ENCODE measurements around the gene TOX4.
"Not testable (repeated sequence)": the region's sequence is repeated elsewhere in the genome, so short reads cannot be mapped to it uniquely, and the experiment has no call there.

Gene TOX4

DNA sequence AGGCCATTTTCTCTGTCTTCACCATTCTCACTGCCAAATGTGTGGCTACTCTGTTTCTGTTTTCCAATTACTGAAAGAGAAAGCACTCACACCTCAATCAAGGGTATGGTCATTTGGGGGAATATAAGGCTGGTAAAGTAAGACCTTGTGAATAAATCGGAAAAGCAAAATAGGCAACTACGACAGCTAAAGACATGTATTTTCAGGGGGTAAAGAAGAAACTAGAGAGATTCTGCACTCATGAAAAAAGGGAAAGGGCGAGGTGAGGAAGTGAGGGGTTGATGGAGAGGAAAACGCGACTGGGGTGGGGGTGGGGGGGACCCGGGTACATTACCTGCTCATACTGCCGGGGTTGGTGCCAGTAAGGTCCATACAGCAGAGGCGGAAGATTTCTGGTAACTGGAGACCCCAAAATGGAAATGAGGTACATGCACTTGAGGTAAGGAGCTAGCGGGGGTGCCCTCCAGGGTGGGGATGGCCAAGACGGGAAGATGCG lies 40.4 kb upstream of the TOX4 start:
- H3K27me3 ChIP-seq (ENCODE audit: insufficient read depth, low read length), result no peaks in the 10 kb centered on the region

DNA sequence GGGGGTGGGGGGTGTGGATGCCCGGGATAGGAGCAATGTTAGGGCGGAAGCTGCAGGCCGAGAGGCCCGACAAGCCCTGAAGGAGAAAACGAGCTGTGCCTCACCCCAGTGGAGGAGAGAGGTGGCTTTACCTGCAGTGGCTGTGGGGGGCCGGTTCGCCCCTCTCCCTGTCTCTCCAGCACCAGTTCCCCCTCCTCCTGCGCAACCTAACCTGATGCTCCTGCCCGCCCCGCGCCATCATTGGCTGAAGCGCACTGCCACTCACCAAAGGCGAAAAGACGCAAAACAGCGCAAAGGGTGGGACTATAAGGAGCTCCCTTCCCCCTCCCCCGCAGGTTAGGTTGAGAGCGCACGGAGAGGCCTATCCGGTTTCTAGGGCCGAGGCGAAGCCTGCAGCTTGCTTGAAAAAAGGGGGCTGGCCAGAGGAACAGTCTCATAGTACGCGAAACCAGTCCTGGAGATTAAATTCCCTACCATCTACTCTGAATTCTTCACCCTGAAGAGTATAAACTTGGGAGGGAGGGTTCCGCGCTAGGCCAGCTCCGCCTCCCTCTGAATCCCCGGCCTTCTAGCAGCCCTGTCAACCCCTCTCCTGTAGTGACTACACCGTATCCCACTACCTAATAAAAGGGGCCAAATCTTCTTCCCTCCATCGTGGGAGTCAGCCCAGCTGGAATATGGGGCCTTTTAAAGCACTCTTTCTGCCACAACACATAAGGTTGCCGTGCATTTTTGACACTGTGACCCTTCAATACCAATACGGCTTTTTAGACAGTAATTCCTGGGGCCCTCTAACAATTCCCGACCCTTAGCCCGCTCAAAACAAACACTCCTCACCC lies 39.7 kb upstream of the TOX4 start:
- Histone ChIP-seq H3K27me3 (ENCODE audit: insufficient read depth, low read length) (no peaks in the 10 kb centered on the region), H3K27ac (ENCODE audit: low read depth, low read length, poor library complexity, severe bottlenecking) (peak overlapping the region; percentile 56), H2AFZ (ENCODE audit: low read length) (no peak overlapping the region), H3K4me1 (ENCODE audit: insufficient read depth, low read length, severe bottlenecking) (peaks cover 19% of the 10 kb centered on the region), H4K20me1 (ENCODE audit: insufficient read depth, low read length) (no peaks in the 10 kb centered on the region), H3K4me2 (ENCODE audit: low read length) (peak overlapping the region; percentile 91), H3K36me3 (ENCODE audit: insufficient read depth, low read length) (peaks cover 4% of the 10 kb centered on the region; the same call in 1 of the 2 replicates), H3K9ac (ENCODE audit: low read length) (peak overlapping the region; percentile 74), H3K9me2 (ENCODE audit: low read depth, low read length) (no peaks in the 10 kb centered on the region), H3K4me3 (ENCODE audit: low read depth, low read length, poor library complexity, severe bottlenecking) (peak overlapping the region; percentile 76), H3F3A (ENCODE audit: insufficient read depth, low read length) (no peaks in the 10 kb centered on the region), H3K79me2 (ENCODE audit: insufficient read depth, low read length) (peaks cover 73% of the 10 kb centered on the region), H3K9me3 (ENCODE audit: low read length) (no peaks in the 10 kb centered on the region)
- TF ChIP-seq, protein P1, sequence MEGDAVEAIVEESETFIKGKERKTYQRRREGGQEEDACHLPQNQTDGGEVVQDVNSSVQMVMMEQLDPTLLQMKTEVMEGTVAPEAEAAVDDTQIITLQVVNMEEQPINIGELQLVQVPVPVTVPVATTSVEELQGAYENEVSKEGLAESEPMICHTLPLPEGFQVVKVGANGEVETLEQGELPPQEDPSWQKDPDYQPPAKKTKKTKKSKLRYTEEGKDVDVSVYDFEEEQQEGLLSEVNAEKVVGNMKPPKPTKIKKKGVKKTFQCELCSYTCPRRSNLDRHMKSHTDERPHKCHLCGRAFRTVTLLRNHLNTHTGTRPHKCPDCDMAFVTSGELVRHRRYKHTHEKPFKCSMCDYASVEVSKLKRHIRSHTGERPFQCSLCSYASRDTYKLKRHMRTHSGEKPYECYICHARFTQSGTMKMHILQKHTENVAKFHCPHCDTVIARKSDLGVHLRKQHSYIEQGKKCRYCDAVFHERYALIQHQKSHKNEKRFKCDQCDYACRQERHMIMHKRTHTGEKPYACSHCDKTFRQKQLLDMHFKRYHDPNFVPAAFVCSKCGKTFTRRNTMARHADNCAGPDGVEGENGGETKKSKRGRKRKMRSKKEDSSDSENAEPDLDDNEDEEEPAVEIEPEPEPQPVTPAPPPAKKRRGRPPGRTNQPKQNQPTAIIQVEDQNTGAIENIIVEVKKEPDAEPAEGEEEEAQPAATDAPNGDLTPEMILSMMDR (IDR thresholded peaks at IDR 0.05; ENCODE audit: low read length), result no peak
- no peak for TF ChIP-seq EZH2 (IDR thresholded peaks at IDR 0.05; ENCODE audit: borderline replicate concordance, low read length)

More for the DNA sequence above, 40.4 kb upstream of the TOX4 start:
- Histone ChIP-seq H3K79me2 (ENCODE audit: insufficient read depth, low read length) (peaks cover 73% of the 10 kb centered on the region), H2AFZ (ENCODE audit: low read length) (no peak overlapping the region), H3K4me1 (ENCODE audit: insufficient read depth, low read length, severe bottlenecking) (peaks cover 19% of the 10 kb centered on the region), H3K9ac (ENCODE audit: low read length) (peak overlapping the region; percentile 74), H3K36me3 (ENCODE audit: insufficient read depth, low read length) (peaks cover 8% of the 10 kb centered on the region), H3K9me2 (ENCODE audit: low read depth, low read length) (no peaks in the 10 kb centered on the region), H3K4me3 (ENCODE audit: low read depth, low read length, poor library complexity, severe bottlenecking) (peak overlapping the region; percentile 76), H3K4me2 (ENCODE audit: low read length) (peak overlapping the region; percentile 91), H3K9me3 (ENCODE audit: low read length) (no peaks in the 10 kb centered on the region), H4K20me1 (ENCODE audit: insufficient read depth, low read length) (no peaks in the 10 kb centered on the region), H3F3A (ENCODE audit: insufficient read depth, low read length) (no peaks in the 10 kb centered on the region), H3K27ac (ENCODE audit: low read depth, low read length, poor library complexity, severe bottlenecking) (no peak overlapping the region)
- TF ChIP-seq EZH2 (IDR thresholded peaks at IDR 0.05; ENCODE audit: borderline replicate concordance, low read length), result no peak
- TF ChIP-seq, protein P1 (IDR thresholded peaks at IDR 0.05; ENCODE audit: low read length), result no peak

DNA sequence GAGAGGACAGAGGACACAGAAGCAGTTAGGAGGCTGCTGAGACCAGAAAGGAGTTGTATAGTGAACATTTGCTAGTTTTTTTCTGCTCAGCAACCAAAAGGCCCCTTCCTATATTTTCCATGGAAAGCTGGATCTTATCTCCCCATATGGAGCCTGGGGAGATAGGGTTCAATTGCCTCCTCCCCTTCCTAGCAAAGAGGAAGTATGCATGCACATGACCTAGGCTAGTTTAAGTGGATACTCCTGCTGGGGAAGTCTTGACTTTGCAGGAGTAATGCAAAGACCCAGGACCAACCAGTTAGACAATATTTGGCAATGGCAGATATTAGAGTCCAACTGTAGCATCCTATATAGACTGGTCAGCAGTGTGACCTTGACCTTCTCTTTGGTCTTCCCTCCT lies 36.1 kb upstream of the TOX4 start:
- no peaks in the 10 kb centered on the region for H3F3A ChIP-seq (ENCODE audit: insufficient read depth, low read length)
- no peak for TF ChIP-seq EZH2 (IDR thresholded peaks at IDR 0.05; ENCODE audit: borderline replicate concordance, low read length)
- TF ChIP-seq, protein P1 (IDR thresholded peaks at IDR 0.05; ENCODE audit: low read length), result no peak
- H3K36me3 ChIP-seq (ENCODE audit: insufficient read depth, low read length), result peaks cover 5% of the 10 kb centered on the region; the same call in 1 of the 2 replicates
- H3K27me3 ChIP-seq (ENCODE audit: insufficient read depth, low read length), result no peaks in the 10 kb centered on the region
- H4K20me1 ChIP-seq (ENCODE audit: insufficient read depth, low read length), result no peaks in the 10 kb centered on the region
- no peak overlapping the region for H2AFZ ChIP-seq (ENCODE audit: low read length)
- H3K79me2 ChIP-seq (ENCODE audit: insufficient read depth, low read length), result peaks cover 59% of the 10 kb centered on the region
- H3K4me3 ChIP-seq (ENCODE audit: low read depth, low read length, poor library complexity, severe bottlenecking), result no peak overlapping the region
- no peak overlapping the region for H3K9ac ChIP-seq (ENCODE audit: low read length)
- no peak overlapping the region for H3K4me2 ChIP-seq (ENCODE audit: low read length)
- H3K9me3 ChIP-seq (ENCODE audit: low read length), result no peaks in the 10 kb centered on the region
- no peak overlapping the region for H3K27ac ChIP-seq (ENCODE audit: low read depth, low read length, poor library complexity, severe bottlenecking)
- no peaks in the 10 kb centered on the region for H3K9me2 ChIP-seq (ENCODE audit: low read depth, low read length)
- H3K4me1 ChIP-seq (ENCODE audit: insufficient read depth, low read length, severe bottlenecking), result peaks cover 14% of the 10 kb centered on the region

DNA sequence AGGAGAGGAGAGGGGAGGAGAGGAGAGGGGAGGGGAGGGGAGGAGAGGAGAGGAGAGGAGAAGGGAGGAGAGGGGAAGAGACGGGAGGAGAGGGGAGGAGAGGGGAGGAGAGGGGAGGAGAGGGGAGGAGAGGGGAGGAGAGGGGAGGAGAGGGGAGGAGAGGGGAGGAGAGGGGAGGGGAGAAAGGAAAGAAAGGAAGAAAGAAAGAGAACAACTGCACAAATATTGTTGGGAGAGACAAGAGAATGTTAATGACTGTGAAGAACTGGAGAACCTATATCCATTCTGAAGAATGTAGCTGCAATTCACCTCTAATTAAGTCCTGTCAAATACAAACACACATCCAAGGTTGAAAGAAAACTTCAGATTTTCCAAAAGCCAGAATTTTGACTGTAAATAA lies 34.3 kb upstream of the TOX4 start:
- H3K4me2 ChIP-seq (ENCODE audit: low read length); H3K9me3 ChIP-seq (ENCODE audit: low read length); H3K9me2 ChIP-seq (ENCODE audit: low read depth, low read length); H2AFZ ChIP-seq (ENCODE audit: low read length); H3K27ac ChIP-seq (ENCODE audit: low read depth, low read length, poor library complexity, severe bottlenecking); H3K4me3 ChIP-seq (ENCODE audit: low read depth, low read length, poor library complexity, severe bottlenecking); H3K36me3 ChIP-seq (ENCODE audit: insufficient read depth, low read length); H3K4me1 ChIP-seq (ENCODE audit: insufficient read depth, low read length, severe bottlenecking); H3K27me3 ChIP-seq (ENCODE audit: insufficient read depth, low read length); H3K9ac ChIP-seq (ENCODE audit: low read length); H3F3A ChIP-seq (ENCODE audit: insufficient read depth, low read length); H4K20me1 ChIP-seq (ENCODE audit: insufficient read depth, low read length): not testable (repeated sequence)
- peaks cover 62% of the 10 kb centered on the region for H3K79me2 ChIP-seq (ENCODE audit: insufficient read depth, low read length)

Data from OCI-LY1 (cell line).